ENCODE results near the gene PRKD1. TPM values are rescaled to one million over a fixed set of nuclear protein-coding genes. Genes with fewer than 3 reads are reported as not detected.

Gene PRKD1
- total RNA-seq, 1 experiment from 2014 or later = 0.36 TPM

GRCh38 chr14:29759521-29760340 is 167.9 kb downstream of the PRKD1 start:
- Mint-ChIP-seq H3K4me1 (ENCODE audit: low read depth, unreplicated experiment) (no peaks in the 10 kb centered on the region), H3K27me3 (ENCODE audit: insufficient read depth, unreplicated experiment) (no peaks in the 10 kb centered on the region), H3K9me3 (ENCODE audit: unreplicated experiment) (no peaks in the 10 kb centered on the region), H3K27ac (ENCODE audit: unreplicated experiment) (no peak overlapping the region), H3K36me3 (ENCODE audit: insufficient read depth, unreplicated experiment) (no peaks in the 10 kb centered on the region), H3K4me3 (ENCODE audit: unreplicated experiment) (no peak overlapping the region)
- BruUV-seq (replicated peaks) = no TSS peak
- no peak for TF ChIP-seq CTCF (IDR thresholded peaks at IDR 0.05; ENCODE audit: insufficient read depth in 1 of 2, low read depth in 1 of 2, low read length in 1 of 2, severe bottlenecking in 1 of 2, unreplicated experiment in 1 of 2)
- intact Hi-C loops (cut with micrococcal nuclease; ENCODE audit: unreplicated experiment) = no loop called here
- H3K4me3 ChIP-seq (ENCODE audit: low read depth, low read length) = no peak overlapping the region
- no peaks in the 10 kb centered on the region for H3K27me3 ChIP-seq (replicated peaks; ENCODE audit: control insufficient read depth, insufficient read depth, low read length)
- DNase-seq = no peak
- ChIA-PET POLR2A (no interaction called here), CTCF (no interaction called here)
- no peaks in the 10 kb centered on the region for H3K36me3 ChIP-seq (ENCODE audit: control insufficient read depth, insufficient read depth, low read length)
- H3K4me1 ChIP-seq = no peaks in the 10 kb centered on the region
- no peaks in the 10 kb centered on the region for H3K9me3 ChIP-seq

GRCh38 chr14:29757711-29758233 is 169.9 kb downstream of the PRKD1 start:
- POLR2A ChIA-PET = no interaction called here
- Histone ChIP-seq H3K36me3 (ENCODE audit: control insufficient read depth, insufficient read depth, low read length) (no peaks in the 10 kb centered on the region), H3K9me3 (no peaks in the 10 kb centered on the region), H3K4me1 (no peaks in the 10 kb centered on the region), H3K4me3 (ENCODE audit: low read depth, low read length) (no peak overlapping the region), H3K27me3 (replicated peaks; ENCODE audit: control insufficient read depth, insufficient read depth, low read length) (no peaks in the 10 kb centered on the region)
- Mint-ChIP-seq H3K4me3 (ENCODE audit: unreplicated experiment) (no peak overlapping the region), H3K9me3 (ENCODE audit: unreplicated experiment) (no peaks in the 10 kb centered on the region), H3K4me1 (ENCODE audit: low read depth, unreplicated experiment) (no peaks in the 10 kb centered on the region), H3K27ac (ENCODE audit: unreplicated experiment) (no peak overlapping the region), H3K36me3 (ENCODE audit: insufficient read depth, unreplicated experiment) (no peaks in the 10 kb centered on the region), H3K27me3 (ENCODE audit: insufficient read depth, unreplicated experiment) (no peaks in the 10 kb centered on the region)
- no peak for DNase-seq
- TF ChIP-seq CTCF (IDR thresholded peaks at IDR 0.05; ENCODE audit: insufficient read depth in 1 of 2, low read depth in 1 of 2, low read length in 1 of 2, severe bottlenecking in 1 of 2, unreplicated experiment in 1 of 2) = no peak
- intact Hi-C loops (cut with micrococcal nuclease; ENCODE audit: unreplicated experiment) = no loop called here
- CTCF ChIA-PET = no interaction called here
- no TSS peak for BruUV-seq (replicated peaks)

GRCh38 chr14:29757188-29757680 is 170.4 kb downstream of the PRKD1 start:
- no peaks in the 10 kb centered on the region for H3K27me3 Mint-ChIP-seq (ENCODE audit: insufficient read depth, unreplicated experiment)
- H3K27me3 ChIP-seq (replicated peaks; ENCODE audit: control insufficient read depth, insufficient read depth, low read length) = no peaks in the 10 kb centered on the region
- H3K9me3 Mint-ChIP-seq (ENCODE audit: unreplicated experiment) = no peaks in the 10 kb centered on the region
- DNase-seq = no peak
- no peak for TF ChIP-seq CTCF (IDR thresholded peaks at IDR 0.05; ENCODE audit: insufficient read depth in 1 of 2, low read depth in 1 of 2, low read length in 1 of 2, severe bottlenecking in 1 of 2, unreplicated experiment in 1 of 2)
- H3K4me1 ChIP-seq = no peaks in the 10 kb centered on the region
- no peaks in the 10 kb centered on the region for H3K9me3 ChIP-seq
- ChIA-PET POLR2A (no interaction called here), CTCF (no interaction called here)
- no peaks in the 10 kb centered on the region for H3K36me3 Mint-ChIP-seq (ENCODE audit: insufficient read depth, unreplicated experiment)
- no peaks in the 10 kb centered on the region for H3K36me3 ChIP-seq (ENCODE audit: control insufficient read depth, insufficient read depth, low read length)
- H3K27ac Mint-ChIP-seq (ENCODE audit: unreplicated experiment) = no peak overlapping the region
- H3K4me1 Mint-ChIP-seq (ENCODE audit: low read depth, unreplicated experiment) = no peaks in the 10 kb centered on the region
- no TSS peak for BruUV-seq (replicated peaks)
- no peak overlapping the region for H3K4me3 Mint-ChIP-seq (ENCODE audit: unreplicated experiment)
- intact Hi-C loops (cut with micrococcal nuclease; ENCODE audit: unreplicated experiment) = no loop called here
- no peak overlapping the region for H3K4me3 ChIP-seq (ENCODE audit: low read depth, low read length)
